Lung (tissue), 12 donors: ENCODE measurements around the gene TNIK. TPM values are rescaled to one million over a fixed set of nuclear protein-coding genes. Genes with fewer than 3 reads are reported as not detected.

Experiments used
- ATAC-seq: fragments of 200-7000 bp; cut with Tn5 transposase; one replicate; pipeline ENCODE4 v1.9.1; 2020; ENCODE audit warnings: moderate number of reproducible peaks; ENCODE audit not compliant: insufficient read depth, low FRiP score
- DNase-seq, 3 donors: peaks; one replicate each; pipeline ENCODE4 v3.0.0-alpha.2; 2013 to 2017
- H3K27ac ChIP-seq, 2 donors: one replicate each; pipeline ENCODE4 v1.5.1; 2013; ENCODE audit warnings: mild to moderate bottlenecking in 2 of 2, moderate library complexity in 2 of 2, control low read depth in 1 of 2, inconsistent platforms in 1 of 2, low read depth in 1 of 2, low read length in 1 of 2
- H3K27me3 ChIP-seq, 3 donors: one replicate each; pipeline ENCODE4 v1.5.1; 2013; ENCODE audit warnings: low read length in 2 of 3; ENCODE audit not compliant: control insufficient read depth in 3 of 3, insufficient read depth in 3 of 3
- H3K36me3 ChIP-seq, 4 donors: one replicate each; pipeline ENCODE4 v1.5.1; 2013; ENCODE audit warnings: low read length in 4 of 4, mild to moderate bottlenecking in 1 of 4, moderate library complexity in 1 of 4; ENCODE audit not compliant: control insufficient read depth in 4 of 4, insufficient read depth in 4 of 4
- H3K4me1 ChIP-seq, 5 donors: one replicate each; pipeline ENCODE4 v1.5.1; 2013; ENCODE audit warnings: low read length in 5 of 5, mild to moderate bottlenecking in 2 of 5, moderate library complexity in 1 of 5; ENCODE audit not compliant: control insufficient read depth in 5 of 5, insufficient read depth in 5 of 5
- H3K4me3 ChIP-seq: one replicate; pipeline ENCODE4 v1.5.1; 2013; ENCODE audit warnings: mild to moderate bottlenecking, control low read depth, moderate library complexity
- H3K9ac ChIP-seq, 2 donors: one replicate each; pipeline ENCODE4 v1.5.1; 2013; ENCODE audit warnings: low read length in 2 of 2, control low read depth in 1 of 2; ENCODE audit not compliant: insufficient read depth in 1 of 2
- H3K9me3 ChIP-seq, 4 donors: one replicate each; pipeline ENCODE4 v1.5.1; 2013; ENCODE audit warnings: low read length in 3 of 4, mild to moderate bottlenecking in 1 of 4, moderate library complexity in 1 of 4; ENCODE audit not compliant: control insufficient read depth in 4 of 4, insufficient read depth in 3 of 4
- CTCF ChIP-seq: IDR thresholded peaks from 2 replicates; pipeline ENCODE4 v1.5.1; 2012; ENCODE audit warnings: mild to moderate bottlenecking; ENCODE audit errors: control extremely low read depth, extremely low read depth
- WGBS, 2 donors: extraction: QIAGEN DNeasy Blood & Tissue Kit; methylation state at CpG; one replicate each; pipeline ENCODE4 v1.1.7; 2013; 5-methylcytosine and 5-hydroxymethylcytosine counted together
- polyA plus RNA-seq, 2 donors: library from polyadenylated mRNA; stranded (reverse); fragments of 200-250 nt; gene quantifications; one replicate each; pipeline ENCODE4 v1.2.1, GENCODE V29; 2013
- total RNA-seq, 2 donors: library from RNA; depleted of rRNA in 1 of 2; stranded (reverse); fragments of >200 nt in 1 of 2; gene quantifications; one replicate each; pipeline ENCODE4 v1.2.1, GENCODE V29; 2014 to 2021
- donor health status: control.
- donor health status: control.
- donor health status: Bipolar disorder and iron deficiency.
- donor health status: healthy.
- donor health status: DM: yes; HTN: yes; CAD: no.

TNIK gene
- total and polyA plus RNA-seq, 4 donors, result 9.4 to 36.3 (median 14.3) TPM

DNA sequence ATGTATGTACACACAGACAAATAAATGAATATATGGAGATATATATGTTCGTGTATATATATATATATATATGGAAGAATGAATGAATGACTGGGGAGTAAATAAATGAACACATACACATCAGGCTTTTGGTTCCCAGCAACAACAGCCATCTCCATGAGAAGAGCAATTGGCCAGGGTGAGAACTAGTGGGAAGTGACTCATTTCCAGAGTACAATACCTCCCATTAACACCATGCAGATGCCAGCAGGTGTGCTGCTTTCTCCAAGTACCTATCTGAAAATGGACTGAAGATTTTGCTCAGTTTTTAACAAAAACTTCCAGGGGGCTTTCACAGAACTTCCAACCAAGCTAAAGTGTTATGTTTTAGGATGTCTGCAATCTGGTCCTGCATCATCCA, 253.9 kb downstream of the TNIK start:
- no peak for DNase-seq
- Histone ChIP-seq H3K9me3 (no peaks in the 10 kb centered on the region), H3K36me3 (peaks cover 0 to 2% (median 0%) of the 10 kb centered on the region in 4 donors), H3K27me3 (no peaks in the 10 kb centered on the region), H3K9ac (no peak overlapping the region), H3K27ac (no peak overlapping the region), H3K4me3 (no peak overlapping the region), H3K4me1 (peaks cover 0 to 5% (median 0%) of the 10 kb centered on the region in 5 donors)
- no peak for TF ChIP-seq CTCF
- WGBS, 2 donors, result 83 to 93% methylated on average over 1 of the region's 1 CpG
- ATAC-seq, result no peak

GRCh38 chr3:171204942-171205341, 255.3 kb downstream of the TNIK start:
- TF ChIP-seq CTCF, result no peak
- no peaks in the 10 kb centered on the region for H3K9me3 ChIP-seq
- no peak for DNase-seq
- H3K4me1 ChIP-seq, result peaks cover 0 to 11% (median 0%) of the 10 kb centered on the region in 5 donors
- H3K9ac ChIP-seq, result no peak overlapping the region
- 77 to 89% methylated on average over 1 of the region's 1 CpG for WGBS, 2 donors
- no peaks in the 10 kb centered on the region for H3K27me3 ChIP-seq
- H3K36me3 ChIP-seq, result peaks cover 0 to 2% (median 0%) of the 10 kb centered on the region in 4 donors
- H3K4me3 ChIP-seq, result no peak overlapping the region
- ATAC-seq, result no peak
- no peak overlapping the region for H3K27ac ChIP-seq

DNA sequence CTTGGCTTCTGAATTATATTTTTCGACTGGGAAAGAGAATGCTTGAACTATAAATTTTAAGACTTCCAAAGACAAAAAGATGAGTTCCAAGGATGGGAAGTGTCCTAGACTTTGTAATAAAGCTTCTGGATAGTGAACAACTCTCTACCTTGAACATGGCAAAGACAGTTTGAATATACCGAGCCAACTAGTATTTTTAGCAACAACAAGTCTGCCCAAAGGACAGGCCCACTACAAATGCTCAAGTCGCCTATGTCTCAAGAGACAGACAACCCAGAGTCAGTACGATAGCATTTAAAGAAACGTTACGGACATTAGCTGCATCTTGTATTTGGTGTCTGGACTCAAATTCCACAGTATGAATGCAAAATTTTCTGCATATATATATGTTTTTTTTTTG, 258.4 kb downstream of the TNIK start:
- no peak overlapping the region for H3K27ac ChIP-seq
- no peaks in the 10 kb centered on the region for H3K36me3 ChIP-seq
- no peak for ATAC-seq
- H3K9ac ChIP-seq, result no peak overlapping the region
- no peak for DNase-seq
- H3K4me1 ChIP-seq, result peaks cover 0 to 18% (median 0%) of the 10 kb centered on the region in 5 donors
- WGBS, 2 donors, result 89 to 94% methylated on average over 6 of the region's 6 CpGs
- H3K9me3 ChIP-seq, result no peaks in the 10 kb centered on the region
- H3K4me3 ChIP-seq, result no peak overlapping the region
- H3K27me3 ChIP-seq, result no peaks in the 10 kb centered on the region
- no peak for TF ChIP-seq CTCF

- DNase-seq (no peak), ATAC-seq (no peak)
- Histone ChIP-seq H3K9ac (no peak overlapping the region), H3K9me3 (no peaks in the 10 kb centered on the region), H3K4me3 (no peak overlapping the region), H3K4me1 (peaks cover 0 to 18% (median 0%) of the 10 kb centered on the region in 5 donors), H3K36me3 (no peaks in the 10 kb centered on the region), H3K27me3 (no peaks in the 10 kb centered on the region), H3K27ac (peak overlapping the region in 1 of 2 donors; percentile 50)
- WGBS, 2 donors, result 56 to 85% methylated on average over 2 of the region's 2 CpGs
- TF ChIP-seq CTCF, result no peak
Measured at GRCh38 chr3:171200750-171201088, 259.5 kb downstream of the TNIK start.
